Activated CD8-positive, alpha-beta memory T cell treated with anti-CD3 and anti-CD28 coated beads for 24 hours (primary cell): Measurements from ENCODE around the gene SLX9.

Experiments used
- DNase-seq: peaks from one replicate; pipeline ENCODE4 v3.0.0-alpha.2; 2020

The SLX9 gene

GRCh38 chr21:44980562-44981489, 41.0 kb downstream of the SLX9 start:
- DNase-seq = no peak

GRCh38 chr21:44982558-44983250, 42.9 kb downstream of the SLX9 start:
- DNase-seq = no peak

GRCh38 chr21:44983421-44984206, 43.8 kb downstream of the SLX9 start:
- DNase-seq = no peak

- DNase-seq = no peak
Observed at GRCh38 chr21:44984428-44984791, 44.6 kb downstream of the SLX9 start.

GRCh38 chr21:44984792-44985440, 45.1 kb downstream of the SLX9 start:
- DNase-seq = no peak

GRCh38 chr21:44985441-44986401, 45.9 kb downstream of the SLX9 start:
- no peak for DNase-seq

GRCh38 chr21:44986471-44987291, 46.9 kb downstream of the SLX9 start:
- DNase-seq = no peak

- DNase-seq = no peak
Observed at GRCh38 chr21:44987301-44987885, 47.6 kb downstream of the SLX9 start.

GRCh38 chr21:44987886-44988606, 48.2 kb downstream of the SLX9 start:
- no peak for DNase-seq

GRCh38 chr21:44988607-44989536, 49.0 kb downstream of the SLX9 start:
- no peak for DNase-seq

- no peak for DNase-seq
Observed at GRCh38 chr21:44989537-44989886, 49.7 kb downstream of the SLX9 start.

- DNase-seq = no peak
Observed at GRCh38 chr21:44989943-44990780, 50.3 kb downstream of the SLX9 start.

- no peak for DNase-seq
Observed at GRCh38 chr21:44990921-44991320, 51.1 kb downstream of the SLX9 start.

GRCh38 chr21:44991538-44992483, 52.0 kb downstream of the SLX9 start:
- DNase-seq = no peak

- DNase-seq = no peak
Observed at GRCh38 chr21:44992608-44993031, 52.8 kb downstream of the SLX9 start.

- no peak for DNase-seq
Observed at GRCh38 chr21:44993321-44994046, 53.7 kb downstream of the SLX9 start.
